Measurements from ENCODE around the gene PTH1R.
A peak's percentile ranks its signal among the peaks of the same experiment; 100 is the strongest.

The PTH1R gene

DNA sequence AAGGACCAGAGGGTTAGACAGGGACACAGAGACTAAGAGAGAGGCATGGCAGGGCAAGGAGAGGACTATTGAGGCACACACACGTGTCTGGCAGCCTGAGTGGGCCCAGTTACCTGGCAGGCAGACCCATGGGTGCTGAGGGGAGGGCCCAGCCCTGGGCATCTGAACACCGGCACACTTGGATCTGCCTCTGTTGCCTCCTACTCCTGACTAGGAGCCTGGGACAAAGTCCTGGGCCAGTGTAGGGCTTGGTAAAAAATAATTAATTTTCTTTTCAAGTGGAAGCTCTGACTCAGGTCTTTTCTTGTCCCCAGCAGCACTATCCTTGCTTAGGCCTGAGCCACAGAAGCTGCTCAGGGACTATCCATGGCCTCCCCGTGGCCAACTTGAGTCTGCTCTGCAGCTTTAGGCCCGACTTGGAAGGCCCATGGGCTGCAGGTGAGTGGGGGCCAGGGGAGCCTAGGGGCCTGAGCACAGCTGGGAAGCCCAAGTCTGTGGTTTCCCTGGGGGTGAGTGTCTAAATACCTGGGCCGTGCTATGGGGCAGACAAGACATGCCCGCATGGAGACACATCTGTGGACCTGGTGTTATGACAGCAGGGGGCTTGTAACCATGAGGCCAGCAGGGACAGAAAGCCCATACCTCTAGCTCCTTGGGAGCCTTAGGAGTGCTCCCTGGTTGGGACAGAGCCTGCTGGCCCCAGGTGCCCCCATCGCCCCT lies at the start of gene PTH1R:
Gene PTH1R, plus strand, starts transcription at position 316 of the 720 bp plus-strand sequence. CDS start 5,839 bp downstream, outside the sequence.
- no peak for DNase-seq

DNA sequence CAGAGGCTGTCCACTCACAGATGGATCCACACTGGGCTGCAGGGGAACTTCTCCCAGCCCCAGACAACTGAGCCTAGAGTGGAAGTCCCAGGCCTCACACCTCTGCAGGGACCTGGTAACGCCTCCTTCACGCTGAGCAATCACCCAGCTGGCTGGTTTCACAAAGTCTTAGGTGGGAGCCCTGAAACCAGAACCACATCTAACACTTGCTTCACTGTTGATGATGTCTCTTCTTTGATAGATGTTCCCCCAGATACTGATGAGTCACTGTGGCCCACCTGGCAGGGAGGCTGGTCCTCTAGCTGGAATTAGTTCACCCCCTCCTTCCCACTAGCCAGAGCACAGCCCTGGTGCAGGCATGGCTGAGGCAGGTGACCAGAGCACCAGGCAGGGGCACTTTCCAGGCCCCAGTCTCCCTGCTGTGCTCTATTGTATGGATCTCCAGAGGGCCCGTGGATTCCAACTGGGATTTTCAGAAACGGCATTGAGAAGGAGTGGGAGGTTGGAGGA lies 47.8 kb upstream of the PTH1R start:
- DNase-seq = no peak

DNA sequence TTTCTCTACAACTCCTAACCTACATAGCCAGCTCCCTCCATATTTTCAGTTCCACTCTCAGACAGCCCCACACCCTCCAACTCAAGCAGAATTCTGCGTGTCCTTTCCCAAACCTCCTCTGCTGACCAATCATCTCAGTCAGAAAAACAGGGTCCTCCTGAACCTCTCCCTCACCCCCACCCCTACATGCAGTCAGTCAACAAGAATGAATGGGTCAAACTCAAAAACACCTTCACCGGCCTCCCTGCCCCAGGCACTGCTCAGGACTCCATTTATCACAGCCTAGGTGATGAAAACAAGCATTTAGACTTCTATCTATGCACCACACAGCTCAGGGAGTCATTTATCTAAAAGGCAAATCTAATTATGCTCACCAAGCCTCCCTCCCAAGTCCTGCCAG lies 46.7 kb upstream of the PTH1R start:
- no peak for DNase-seq

DNA sequence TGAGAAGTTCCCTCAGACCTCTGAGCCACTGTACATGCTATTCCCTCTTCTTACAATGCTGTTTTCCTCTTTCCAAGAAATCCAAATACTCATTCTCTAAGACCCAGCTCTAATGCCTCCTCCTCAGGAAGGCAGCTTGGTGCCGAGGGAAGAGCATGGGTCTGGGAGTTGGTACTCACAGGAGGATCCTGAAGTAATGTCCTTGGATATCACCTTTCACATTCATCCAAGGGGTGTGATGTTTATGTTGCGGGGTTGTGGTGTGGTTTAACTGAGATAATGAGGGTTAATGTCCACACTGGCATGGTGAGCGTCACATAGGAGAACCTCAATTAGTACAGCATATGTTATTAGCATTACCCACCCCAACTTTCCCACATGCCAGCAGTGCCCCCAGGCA lies 46.2 kb upstream of the PTH1R start:
- DNase-seq = no peak

DNA sequence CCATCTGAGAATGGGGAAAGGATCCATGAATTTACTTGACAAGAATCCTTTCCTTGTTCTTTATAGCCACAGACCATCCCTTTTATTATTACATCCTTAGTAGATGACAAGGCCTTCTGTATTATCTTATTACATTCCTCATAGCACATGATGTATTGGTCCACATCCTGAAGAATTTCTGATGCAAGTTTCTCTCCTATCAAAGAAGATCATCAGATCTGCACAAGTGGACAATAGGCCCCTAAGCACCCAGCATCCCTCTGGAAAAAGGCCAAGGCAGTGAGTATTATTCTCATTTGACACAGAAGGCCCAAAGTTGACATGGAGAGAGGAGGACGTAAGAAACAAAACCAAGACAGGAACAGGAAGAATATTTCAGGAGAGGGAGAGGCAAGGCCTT lies 45.7 kb upstream of the PTH1R start:
- DNase-seq = no peak

DNA sequence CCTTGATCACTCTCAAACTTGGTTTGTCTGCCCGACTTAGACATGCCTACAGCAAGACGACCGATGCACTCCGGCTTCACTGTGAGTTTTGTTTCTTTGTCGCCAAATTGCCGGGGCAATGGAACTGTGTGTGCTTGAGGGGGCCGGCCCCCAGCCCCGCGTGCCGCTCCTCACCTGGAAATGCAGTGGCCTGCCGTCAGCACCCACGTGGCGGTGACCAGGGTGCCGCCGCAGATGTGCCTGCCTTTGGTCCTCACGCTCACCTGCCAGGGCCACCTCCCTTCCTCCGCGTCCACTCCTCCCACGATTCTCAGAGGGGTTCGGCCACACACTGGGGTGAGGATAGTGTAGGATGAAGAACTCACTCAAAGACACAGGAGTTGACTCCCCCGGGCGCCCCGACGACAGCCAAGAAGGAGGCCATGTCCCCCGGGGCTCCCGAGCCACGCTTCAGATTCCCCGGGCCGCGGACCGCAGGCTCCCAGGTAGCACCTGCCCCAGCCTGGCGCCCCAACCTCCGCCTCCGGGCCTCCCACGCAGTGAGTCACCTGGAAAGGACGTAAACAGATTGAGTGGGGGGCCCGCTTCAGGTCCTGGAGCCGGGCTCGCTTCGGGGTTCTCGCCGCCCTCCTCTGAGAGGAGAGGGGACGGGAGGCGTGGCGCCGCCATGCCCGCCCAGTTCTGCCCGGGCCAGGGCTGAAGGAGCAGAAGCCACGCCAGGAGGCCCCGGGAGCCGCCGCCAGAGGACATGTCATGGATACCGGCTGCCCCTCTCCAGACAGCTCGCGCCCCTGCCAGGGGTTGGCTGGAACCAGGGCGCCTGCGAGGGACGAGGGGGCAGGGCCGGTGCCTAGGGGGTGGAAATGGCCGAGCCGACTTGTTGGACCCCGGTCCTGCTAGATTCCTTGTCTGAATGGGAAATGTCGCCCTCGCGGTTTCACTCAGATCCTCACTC lies 43.9 kb upstream of the PTH1R start:
- no peak for DNase-seq

DNA sequence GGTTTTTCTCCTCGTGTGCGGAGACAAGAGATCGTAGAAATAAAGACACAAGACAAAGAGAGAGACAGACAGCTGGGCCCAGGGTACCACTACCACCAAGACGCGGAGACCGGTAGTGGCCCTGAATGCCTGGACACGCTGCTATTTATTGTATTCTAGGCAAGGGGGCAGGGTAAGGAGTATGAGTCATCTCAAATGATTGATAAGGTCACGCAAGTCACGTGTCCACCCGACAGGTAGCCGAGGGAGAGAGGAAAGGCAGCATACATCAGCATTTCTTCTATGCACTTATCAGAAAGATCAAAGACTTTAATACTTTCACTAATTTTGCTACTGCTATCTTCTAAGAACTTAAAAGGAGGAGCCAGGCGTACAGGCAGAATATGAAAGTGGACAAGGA lies 42.5 kb upstream of the PTH1R start:
- DNase-seq = no peak

DNA sequence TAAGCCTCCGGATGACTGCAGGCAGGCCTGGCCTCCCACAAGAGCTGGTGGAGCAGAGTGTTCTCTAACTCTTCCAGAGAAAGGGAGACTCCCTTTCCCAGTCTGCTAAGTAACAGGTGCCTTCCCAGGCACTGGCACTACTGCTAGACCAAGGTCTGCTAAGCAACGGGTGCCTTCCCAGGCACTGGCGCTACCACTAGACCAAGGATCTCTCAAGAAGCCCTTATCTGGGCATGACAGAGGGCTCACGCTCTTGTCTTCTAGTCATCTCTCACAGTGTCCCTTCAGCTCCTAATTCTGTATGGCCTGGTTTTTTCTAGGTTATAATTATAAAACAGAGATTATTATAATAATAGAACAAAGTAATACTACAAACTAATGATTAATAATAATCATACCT lies 42.0 kb upstream of the PTH1R start:
- DNase-seq = no peak

DNA sequence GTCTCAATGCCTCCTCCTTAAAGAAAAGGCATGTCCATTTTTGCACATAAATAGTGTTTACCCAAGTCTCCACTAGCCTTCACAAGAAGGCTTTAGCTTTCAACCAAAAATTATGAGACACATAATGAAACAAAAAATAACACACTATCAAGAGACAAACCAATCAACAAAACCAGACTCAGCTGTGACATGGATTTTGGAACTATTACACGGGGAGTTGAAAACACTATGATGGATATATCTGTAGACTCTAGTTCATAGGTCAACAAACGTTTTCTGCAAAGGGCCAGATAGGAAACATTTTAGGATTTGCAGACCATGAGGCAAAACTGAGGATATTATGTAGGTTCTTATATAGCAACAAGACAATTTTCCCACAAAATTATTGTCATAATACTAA lies 39.2 kb upstream of the PTH1R start:
- no peak for DNase-seq

DNA sequence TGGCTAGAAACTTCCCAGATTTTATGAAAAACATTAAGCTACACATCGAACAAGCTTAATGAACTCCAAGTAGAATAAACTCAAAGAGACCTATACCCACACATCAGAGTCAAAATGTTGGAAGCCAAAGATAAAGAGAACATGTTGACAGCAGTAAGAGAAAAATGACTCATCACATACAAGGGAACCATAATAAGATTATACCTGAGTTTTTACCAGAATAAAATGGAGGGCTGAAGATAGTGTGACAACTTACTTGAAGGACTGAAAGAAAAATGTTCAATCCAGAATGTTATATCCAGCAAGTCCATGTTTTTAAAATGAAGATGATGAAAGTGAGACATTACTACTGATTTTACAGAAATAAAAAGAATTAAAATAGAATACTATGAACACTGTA lies 37.0 kb upstream of the PTH1R start:
- DNase-seq = no peak

DNA sequence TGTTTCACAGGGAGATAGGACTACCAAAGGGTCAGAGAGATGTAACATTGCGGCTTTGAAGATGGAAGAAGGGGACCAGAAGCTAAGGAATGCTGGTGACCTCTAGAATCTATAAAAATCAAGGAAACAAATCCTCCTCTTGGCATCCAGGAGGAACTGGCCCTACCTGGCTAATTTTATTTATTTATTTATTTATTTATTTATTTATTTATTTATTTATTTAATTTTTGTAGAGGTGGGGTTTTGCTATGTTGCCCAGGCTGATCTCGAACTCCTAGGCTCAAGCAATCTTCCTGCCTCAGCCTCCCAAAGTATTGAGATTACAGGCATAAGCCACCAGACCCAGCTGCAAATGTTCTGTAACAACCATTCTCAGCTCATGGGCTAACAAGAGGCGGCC lies 34.0 kb upstream of the PTH1R start:
- no peak for DNase-seq

DNA sequence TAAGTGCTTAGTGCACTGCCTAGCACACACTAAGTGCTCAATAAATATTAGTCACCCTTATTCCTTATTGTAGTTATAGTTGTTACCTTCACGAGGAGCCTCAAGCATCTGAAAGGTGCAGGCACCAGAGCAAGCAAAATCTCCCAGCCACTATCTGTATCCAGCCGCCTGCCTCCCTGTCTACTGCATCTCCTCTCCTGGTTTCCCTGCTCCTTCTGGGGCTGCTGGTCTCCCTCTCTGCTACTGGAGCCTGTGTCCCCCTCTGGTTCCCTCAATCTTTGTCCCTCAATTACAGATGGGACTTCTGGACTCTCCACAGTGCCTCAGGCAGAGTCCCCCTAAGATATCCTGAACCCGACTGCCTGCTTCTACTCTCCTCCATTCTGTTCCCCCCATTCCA lies 33.1 kb upstream of the PTH1R start:
- no peak for DNase-seq

DNA sequence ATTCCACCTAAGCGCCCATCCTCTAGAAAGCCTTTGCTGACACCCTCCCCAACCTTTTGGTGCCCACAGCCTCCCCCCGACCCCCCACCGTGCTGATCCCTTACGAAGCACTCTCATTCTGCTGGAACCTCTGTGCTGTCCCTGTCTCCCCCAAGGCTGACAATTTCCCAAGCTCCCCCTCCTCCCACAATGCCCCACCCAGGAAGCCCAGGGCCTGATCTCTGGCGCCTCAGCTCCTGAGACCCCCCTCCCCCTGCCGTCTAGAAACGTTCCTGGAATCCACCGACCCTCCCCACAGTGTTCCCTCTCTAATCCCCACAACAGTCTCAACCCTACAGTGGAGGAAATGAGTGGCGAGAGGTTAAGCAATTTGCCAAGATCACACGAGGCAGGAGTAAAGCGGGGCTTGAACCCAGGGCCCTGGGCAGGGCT lies 32.6 kb upstream of the PTH1R start:
- DNase-seq = no peak

DNA sequence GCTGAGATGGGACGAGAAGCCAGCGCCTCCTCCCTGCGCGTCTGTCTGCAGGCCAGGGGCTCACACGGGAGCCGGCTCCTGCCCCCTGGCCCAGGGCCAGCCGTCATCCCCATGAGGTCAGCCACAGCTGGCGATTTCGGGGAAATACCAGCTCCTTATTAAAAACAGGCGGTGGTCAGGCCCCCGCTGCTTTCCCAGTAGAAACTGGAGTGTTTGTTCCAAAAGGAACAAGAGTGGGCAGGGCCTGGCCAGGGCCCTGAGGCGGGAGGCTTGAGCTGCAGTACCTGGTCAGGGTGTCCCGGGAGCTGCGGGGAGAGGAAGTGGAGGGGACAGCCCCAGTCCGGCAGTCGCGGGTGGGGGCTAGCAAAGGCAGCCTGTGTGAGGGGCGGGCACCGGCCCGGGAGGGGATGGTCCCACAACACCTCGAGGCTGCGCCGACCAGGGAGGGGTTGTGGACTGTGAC lies 32.1 kb upstream of the PTH1R start:
- DNase-seq = peak; percentile 60

DNA sequence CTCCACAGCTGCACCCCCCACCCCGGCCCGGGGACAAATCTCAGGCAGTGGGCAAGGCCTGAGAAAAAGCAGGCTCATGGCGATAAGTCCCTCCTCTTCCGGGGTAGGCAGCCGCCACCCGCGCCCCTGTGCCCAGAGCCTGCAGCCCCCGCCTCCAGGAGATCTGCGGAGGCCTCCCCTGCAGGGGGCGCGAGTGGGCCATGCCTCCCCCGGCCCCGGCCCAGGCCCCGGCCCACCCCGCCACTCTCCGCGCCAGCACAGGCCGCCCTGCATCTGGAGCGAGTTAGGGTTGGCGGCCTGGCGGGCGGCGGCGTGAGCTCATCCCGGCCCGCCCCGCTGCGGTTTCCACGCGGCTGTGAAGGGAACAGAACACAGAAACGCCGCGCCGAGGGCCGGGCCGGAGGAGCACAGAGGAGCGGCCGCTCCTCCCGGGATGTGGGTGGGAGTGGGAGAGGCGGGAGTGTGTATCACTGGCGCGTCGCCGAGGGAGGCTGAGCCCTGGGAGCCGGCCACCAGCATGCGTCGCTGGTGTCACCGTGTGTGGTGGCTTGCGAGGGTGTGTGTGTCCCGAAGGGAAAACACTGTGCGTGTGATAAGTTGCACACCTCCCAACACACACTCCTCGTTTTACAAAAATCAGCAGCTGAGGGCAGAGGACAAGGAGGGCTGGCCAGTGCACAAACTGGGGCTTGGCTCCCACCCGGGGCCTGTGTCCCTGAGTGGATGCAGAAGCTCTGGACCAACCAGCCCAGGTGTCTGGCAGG lies 31.5 kb upstream of the PTH1R start:
- DNase-seq = peak; percentile 74

DNA sequence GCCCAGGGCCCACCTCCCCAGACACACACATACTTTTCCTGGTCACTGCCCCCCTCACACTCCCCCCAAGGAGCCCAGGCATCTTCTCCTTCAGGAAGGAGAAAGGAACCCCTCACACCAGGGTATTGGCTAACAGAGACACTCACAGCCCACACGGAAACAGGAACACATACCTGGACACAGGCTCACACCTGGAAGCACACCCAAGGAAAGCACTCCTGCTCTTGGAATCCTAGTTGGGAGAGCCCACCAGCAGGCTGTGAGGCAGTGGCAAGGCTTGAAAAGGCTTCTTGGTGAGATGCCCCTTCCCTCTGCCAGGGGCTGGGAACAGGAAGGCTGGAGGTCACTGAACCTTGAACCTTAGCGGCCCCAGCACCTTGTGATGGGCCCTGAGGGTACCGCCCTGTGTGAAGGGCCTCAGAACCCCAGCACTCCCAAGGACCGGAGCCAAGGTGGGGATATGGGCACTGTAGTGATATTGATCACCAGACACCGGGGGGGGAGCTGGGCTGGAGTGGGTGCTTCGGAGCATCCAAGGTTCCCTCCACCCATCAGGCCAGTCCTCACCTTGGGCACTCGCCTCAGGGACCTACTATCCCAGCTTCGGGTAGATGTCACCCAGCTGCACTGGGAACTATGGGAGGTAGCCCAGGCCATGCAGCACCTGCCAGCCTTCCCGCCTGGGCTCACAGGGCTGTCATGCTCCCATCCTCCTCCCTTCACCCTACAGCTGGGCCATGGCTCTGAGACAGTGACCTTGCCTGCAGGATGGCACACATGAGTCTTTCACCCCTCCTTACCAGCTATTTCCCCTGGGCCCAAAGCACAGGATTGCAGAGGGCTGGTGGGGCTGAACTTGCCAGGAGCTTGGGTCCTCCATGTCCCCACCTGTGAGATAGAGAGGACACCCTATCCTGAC lies 30.6 kb upstream of the PTH1R start:
- DNase-seq = no peak

DNA sequence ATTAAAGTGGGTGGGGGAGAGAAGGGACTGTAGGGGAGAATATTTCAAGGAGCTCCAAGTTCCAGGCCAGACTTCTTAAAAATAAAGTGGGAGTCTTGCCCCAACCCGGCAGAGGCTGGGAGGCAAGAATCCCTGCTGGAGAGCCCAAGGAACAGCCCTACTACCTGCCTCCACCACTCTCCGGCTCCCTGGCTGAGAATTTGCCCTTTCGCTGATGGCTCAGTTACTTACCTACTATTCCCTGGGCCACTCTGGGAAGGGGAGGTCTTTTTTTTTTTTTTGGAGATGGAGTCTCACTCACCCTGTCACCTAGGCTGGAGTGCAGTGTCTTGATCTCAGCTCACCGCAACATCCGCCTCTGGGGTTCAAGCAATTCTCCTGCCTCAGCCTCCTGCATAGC lies 29.8 kb upstream of the PTH1R start:
- no peak for DNase-seq

DNA sequence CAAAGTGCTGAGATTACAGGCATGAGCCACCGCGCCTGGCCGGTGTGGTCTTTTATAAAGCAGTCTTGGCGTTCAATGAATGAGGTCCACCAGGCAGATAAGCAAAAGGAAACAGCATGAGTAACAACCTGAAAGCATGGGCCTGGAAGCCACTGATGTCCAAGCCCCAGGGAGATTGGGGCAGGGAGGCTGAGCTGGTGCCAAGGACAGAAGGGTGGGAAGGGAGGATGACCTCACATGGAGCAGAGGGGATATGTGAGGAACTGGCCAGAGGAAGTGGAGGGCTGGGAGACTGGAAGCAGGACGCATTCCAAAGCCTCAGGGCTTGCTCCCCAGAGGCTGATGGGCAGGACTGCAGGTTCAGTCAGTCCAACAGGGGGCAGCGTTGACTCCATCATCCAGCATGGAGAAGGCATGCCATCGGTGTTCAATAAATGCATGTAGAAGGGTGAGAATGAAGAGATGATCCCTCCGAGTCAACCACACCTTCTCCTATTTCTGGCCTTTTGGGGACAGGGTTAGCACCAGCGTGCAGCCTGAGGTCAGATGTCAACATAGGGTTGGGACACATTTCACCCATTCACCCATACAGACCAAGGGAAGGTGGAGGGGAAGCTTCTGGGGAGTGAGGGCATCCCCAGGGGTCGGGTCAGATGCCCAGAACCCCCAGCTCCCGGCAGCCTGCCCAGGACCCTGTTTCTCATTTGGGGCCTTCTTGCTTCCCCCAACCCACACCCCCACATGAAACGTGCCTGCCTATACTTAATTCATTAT lies 29.1 kb upstream of the PTH1R start:
- peak; percentile 31 for DNase-seq

DNA sequence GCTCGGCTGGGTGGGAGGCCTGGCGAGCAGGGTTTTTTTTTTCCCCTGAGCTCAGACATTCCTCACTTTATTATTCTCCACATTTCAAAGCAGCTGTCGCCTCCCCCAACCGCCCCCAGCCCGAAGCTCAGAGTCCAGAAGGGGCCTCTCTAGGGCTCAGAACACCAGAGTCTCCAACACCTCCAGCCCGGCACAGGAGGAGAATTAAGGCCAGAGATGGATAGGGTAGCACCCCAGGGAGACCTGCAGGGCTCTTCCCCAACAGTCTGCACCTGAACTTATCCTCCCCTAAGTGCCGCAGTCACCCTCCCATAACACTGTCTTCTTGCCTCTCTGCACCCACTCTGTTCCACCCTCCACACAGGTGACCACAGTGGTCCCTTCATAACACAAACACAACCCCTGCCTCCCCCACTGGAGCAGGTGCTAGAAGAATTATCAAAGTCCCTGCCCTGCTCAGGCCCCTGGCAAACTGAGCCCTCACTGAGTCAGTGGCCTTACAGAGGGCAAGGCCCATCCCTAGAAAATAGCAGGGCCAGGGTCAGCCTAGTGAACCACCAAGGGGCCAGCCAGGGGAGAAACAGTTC lies 28.4 kb upstream of the PTH1R start:
- no peak for DNase-seq

DNA sequence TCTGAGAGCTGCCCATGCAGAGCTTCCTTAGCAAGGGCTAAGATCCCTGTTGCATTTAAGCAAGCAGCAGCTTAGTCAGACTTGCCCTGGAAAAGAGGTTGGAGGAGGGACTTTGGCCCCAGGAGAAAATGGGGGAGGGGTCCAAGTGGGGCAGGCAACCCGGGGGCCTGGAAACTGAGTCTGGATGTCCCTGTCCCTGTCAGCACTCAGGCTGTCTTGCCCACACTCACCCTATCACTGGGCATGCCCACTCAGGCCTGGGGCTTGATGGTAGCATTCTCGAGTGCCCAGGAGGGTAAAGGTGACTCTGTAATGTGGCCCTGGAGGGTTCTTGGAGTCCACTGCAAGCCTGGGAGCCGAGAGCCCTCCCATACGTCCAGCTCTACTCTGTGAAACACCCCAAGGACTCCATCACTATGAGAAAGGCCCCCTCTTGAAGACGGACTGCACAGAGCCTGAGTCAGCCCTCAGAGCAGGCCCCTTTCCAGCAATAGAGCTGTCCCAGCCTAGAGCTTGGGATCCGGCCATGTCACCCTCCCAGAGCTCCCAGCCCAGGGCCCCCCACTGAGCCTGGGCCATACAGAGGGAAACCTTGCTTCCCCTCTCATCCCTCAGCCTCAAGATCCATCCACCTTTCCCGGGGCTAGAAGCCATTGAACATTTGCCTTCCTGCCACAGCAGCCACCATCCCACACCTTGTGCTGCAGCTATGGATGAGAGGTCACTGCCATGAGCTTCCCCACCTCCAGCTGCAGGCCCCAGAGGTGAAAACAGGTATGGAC lies 27.6 kb upstream of the PTH1R start:
- no peak for DNase-seq
